Suprapubic skin (tissue), 4 donors: ENCODE measurements around the gene TM9SF2.

ENCODE experiments used
- POLR2A ChIP-seq, 2 donors: fragments of 450-650 bp; IDR thresholded peaks; one replicate each; pipeline ENCODE4 v1.6.1; 2017; ENCODE audit warnings: antibody characterized with exemption in 2 of 2, mild to moderate bottlenecking in 2 of 2, moderate library complexity in 2 of 2
- POLR2AphosphoS5 ChIP-seq, 3 donors: sonication (generic); formaldehyde crosslinking; IDR thresholded peaks; one replicate each; pipeline ENCODE4 v1.6.1; 2017; ENCODE audit warnings: antibody characterized with exemption in 3 of 3
- TF ChIP-seq, protein P1 (sequence below), 2 donors: fragments of 200-600 bp in 1 of 2; fragments of 450-650 bp in 1 of 2; sonication (generic) in 1 of 2; IDR thresholded peaks; one replicate each; pipeline ENCODE4 v1.5.1; 2016 to 2019; ENCODE audit warnings: antibody characterized with exemption in 2 of 2, mild to moderate bottlenecking in 1 of 2, moderate library complexity in 1 of 2

DNA sequence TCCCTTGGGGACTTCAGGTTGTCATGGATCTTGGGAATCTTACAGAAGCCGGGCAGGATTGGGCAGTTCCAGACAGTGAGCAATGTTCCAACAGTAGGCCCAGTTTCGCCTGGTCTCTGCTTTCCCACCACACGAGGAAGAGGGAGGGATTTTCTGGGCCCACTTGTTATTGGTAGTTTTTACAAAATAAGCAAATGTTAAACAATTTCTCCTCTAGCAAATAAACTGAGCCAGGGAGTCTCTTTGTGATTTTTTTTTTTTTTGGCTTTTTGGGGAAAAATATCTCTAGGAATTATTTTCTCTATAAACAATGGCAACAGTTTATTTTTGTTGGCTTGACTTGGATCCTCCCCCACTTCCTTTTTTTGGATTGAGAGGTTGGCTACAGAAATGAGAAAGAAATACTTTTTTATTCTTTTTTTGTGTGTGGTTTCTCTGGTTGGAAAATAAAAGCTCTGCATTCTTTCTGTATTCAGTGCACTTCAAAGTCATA lies 89.3 kb downstream of the TM9SF2 start:
- TF ChIP-seq, protein P1, sequence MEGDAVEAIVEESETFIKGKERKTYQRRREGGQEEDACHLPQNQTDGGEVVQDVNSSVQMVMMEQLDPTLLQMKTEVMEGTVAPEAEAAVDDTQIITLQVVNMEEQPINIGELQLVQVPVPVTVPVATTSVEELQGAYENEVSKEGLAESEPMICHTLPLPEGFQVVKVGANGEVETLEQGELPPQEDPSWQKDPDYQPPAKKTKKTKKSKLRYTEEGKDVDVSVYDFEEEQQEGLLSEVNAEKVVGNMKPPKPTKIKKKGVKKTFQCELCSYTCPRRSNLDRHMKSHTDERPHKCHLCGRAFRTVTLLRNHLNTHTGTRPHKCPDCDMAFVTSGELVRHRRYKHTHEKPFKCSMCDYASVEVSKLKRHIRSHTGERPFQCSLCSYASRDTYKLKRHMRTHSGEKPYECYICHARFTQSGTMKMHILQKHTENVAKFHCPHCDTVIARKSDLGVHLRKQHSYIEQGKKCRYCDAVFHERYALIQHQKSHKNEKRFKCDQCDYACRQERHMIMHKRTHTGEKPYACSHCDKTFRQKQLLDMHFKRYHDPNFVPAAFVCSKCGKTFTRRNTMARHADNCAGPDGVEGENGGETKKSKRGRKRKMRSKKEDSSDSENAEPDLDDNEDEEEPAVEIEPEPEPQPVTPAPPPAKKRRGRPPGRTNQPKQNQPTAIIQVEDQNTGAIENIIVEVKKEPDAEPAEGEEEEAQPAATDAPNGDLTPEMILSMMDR (IDR thresholded peaks at IDR 0.05): no peak
- TF ChIP-seq POLR2A (IDR thresholded peaks at IDR 0.05) (no peak), POLR2AphosphoS5 (IDR thresholded peaks at IDR 0.05) (no peak)
